Right lobe of liver (tissue), 4 donors: ENCODE results near the gene CDRT4.

Source experiments
- CTCF ChIP-seq, 4 donors: fragments of 200-600 bp in 3 of 4; fragments of 450-650 bp in 1 of 4; IDR thresholded peaks; one replicate each; pipeline versions ENCODE4 v1.5.1 to v1.8.0; 2016 to 2022; ENCODE audit warnings: antibody characterized with exemption in 4 of 4, mild to moderate bottlenecking in 2 of 4
- POLR2A ChIP-seq: fragments of 450-650 bp; IDR thresholded peaks from one replicate; pipeline ENCODE4 v1.6.1; 2017; ENCODE audit warnings: antibody characterized with exemption, mild to moderate bottlenecking
- donor health status: DM: no; HTN: no; CAD: no.
- donor health status: DM: no; HTN: no; CAD: no.
- donor health status: DM: no; HTN: yes; CAD: no.

- no peak for TF ChIP-seq POLR2A
- TF ChIP-seq CTCF (IDR thresholded peaks at IDR 0.05): no peak
Observed at GRCh38 chr17:15479703-15480102, 12.3 kb upstream of the CDRT4 start.
